Left lung (tissue), 10 donors: Measurements from ENCODE around the gene SLC1A7. TPM values are rescaled to one million over a fixed set of nuclear protein-coding genes. Genes with fewer than 3 reads are reported as not detected.
A peak's percentile ranks its signal among the peaks of the same experiment; 100 is the strongest.

Experiments used
- ATAC-seq: fragments of 200-7000 bp; cut with Tn5 transposase; one replicate; pipeline ENCODE4 v1.9.1; 2020; ENCODE audit warnings: moderate library complexity
- DNase-seq, 4 donors: peaks; one replicate each; pipeline ENCODE4 v3.0.0-alpha.2; 2013 to 2020
- H3K27ac ChIP-seq, 2 donors: fragments of 200-600 bp; sonication (generic) in 1 of 2; one replicate each; pipeline versions ENCODE4 v1.5.0 to v1.8.0; 2020 to 2021
- H3K27me3 ChIP-seq, 2 donors: fragments of 200-600 bp; sonication (generic) in 1 of 2; one replicate each; pipeline versions ENCODE4 v1.5.0 to v1.8.0; 2020 to 2021
- H3K36me3 ChIP-seq, 2 donors: fragments of 200-600 bp; sonication (generic) in 1 of 2; one replicate each; pipeline versions ENCODE4 v1.5.0 to v1.8.0; 2020 to 2021
- H3K4me1 ChIP-seq, 2 donors: fragments of 200-600 bp; one replicate each; pipeline ENCODE4 v1.8.0; 2021
- H3K4me3 ChIP-seq, 2 donors: fragments of 200-600 bp; sonication (generic) in 1 of 2; one replicate each; pipeline versions ENCODE4 v1.5.0 to v1.8.0; 2020 to 2021; ENCODE audit warnings: mild to moderate bottlenecking in 1 of 2
- H3K9me3 ChIP-seq, 2 donors: fragments of 200-600 bp; sonication (generic) in 1 of 2; one replicate each; pipeline versions ENCODE4 v1.5.0 to v1.8.0; 2020 to 2021
- CTCF ChIP-seq, 2 donors: fragments of 200-600 bp; sonication (generic) in 1 of 2; IDR thresholded peaks; one replicate each; pipeline versions ENCODE4 v1.5.0 to v1.8.0; 2021; ENCODE audit warnings: antibody characterized with exemption in 2 of 2
- intact Hi-C, 2 donors: fragments of 100-400 bp; cut with DNase I; formaldehyde crosslinking; loops; one replicate each; pipeline versions ENCODE4 v1.11.2 to v1.14.2; 2022
- polyA plus RNA-seq, 6 donors: library from polyadenylated mRNA; unstranded; fragments of 120-200 nt; gene quantifications; one replicate each; pipeline ENCODE4 v1.2.1, GENCODE V29; 2013; ENCODE audit not compliant: insufficient read length in 6 of 6
- total RNA-seq, 2 donors: library from RNA; stranded (reverse); fragmentation: NEBNext Ultra II Directional; extraction: Animal tissue kit (Norgen Biotek cat#: 25700); gene quantifications; one replicate each; pipeline ENCODE4 v1.2.1, GENCODE V29; 2021
- donor health status: DM: no; HTN: yes; CAD: no.
- donor health status: DM: no; HTN: no; CAD: no.

SLC1A7 gene
- total and polyA plus RNA-seq, 8 donors = 0.38 to 1.2 (median 0.56) TPM

DNA sequence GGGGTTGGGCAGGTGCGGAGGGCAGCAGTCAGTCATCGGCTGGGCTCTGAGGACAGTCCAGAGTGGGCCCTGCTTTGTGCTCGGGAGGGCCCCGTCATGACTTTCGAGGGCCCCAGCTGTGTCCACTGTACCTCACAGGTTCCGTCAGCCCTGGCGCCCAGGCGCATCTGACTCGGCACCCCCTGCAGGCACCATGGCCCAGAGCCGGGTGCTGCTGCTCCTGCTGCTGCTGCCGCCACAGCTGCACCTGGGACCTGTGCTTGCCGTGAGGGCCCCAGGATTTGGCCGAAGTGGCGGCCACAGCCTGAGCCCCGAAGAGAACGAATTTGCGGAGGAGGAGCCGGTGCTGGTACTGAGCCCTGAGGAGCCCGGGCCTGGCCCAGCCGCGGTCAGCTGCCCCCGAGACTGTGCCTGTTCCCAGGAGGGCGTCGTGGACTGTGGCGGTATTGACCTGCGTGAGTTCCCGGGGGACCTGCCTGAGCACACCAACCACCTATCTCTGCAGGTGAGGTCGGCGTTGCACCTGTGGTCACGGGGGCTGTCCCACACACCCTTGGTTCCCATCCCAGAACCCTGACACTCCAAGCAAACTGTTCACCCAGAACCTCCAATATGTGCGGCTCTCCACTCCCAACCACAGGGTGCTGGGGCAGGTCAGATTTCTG is 72.6 kb downstream of the SLC1A7 start:
- Histone ChIP-seq H3K27ac (no peak overlapping the region), H3K4me3 (no peak overlapping the region), H3K27me3 (no peaks in the 10 kb centered on the region), H3K9me3 (no peaks in the 10 kb centered on the region), H3K4me1 (no peaks in the 10 kb centered on the region), H3K36me3 (no peaks in the 10 kb centered on the region)
- TF ChIP-seq CTCF (IDR thresholded peaks at IDR 0.05) = no peak
- DNase-seq = peak in 2 of 4 donors; percentile 29 to 70
- intact Hi-C loops = no loop called here
- ATAC-seq = no peak

- H3K4me1 ChIP-seq = no peaks in the 10 kb centered on the region
- no peak for ATAC-seq
- H3K27me3 ChIP-seq = no peaks in the 10 kb centered on the region
- H3K4me3 ChIP-seq = no peak overlapping the region
- no peak for TF ChIP-seq CTCF (IDR thresholded peaks at IDR 0.05)
- DNase-seq = peak in 1 of 4 donors; percentile 49
- H3K27ac ChIP-seq = no peak overlapping the region
- H3K9me3 ChIP-seq = no peaks in the 10 kb centered on the region
- intact Hi-C loops = no loop called here
- H3K36me3 ChIP-seq = no peaks in the 10 kb centered on the region
Observed at GRCh38 chr1:53069265-53069662, 73.2 kb downstream of the SLC1A7 start.

DNA sequence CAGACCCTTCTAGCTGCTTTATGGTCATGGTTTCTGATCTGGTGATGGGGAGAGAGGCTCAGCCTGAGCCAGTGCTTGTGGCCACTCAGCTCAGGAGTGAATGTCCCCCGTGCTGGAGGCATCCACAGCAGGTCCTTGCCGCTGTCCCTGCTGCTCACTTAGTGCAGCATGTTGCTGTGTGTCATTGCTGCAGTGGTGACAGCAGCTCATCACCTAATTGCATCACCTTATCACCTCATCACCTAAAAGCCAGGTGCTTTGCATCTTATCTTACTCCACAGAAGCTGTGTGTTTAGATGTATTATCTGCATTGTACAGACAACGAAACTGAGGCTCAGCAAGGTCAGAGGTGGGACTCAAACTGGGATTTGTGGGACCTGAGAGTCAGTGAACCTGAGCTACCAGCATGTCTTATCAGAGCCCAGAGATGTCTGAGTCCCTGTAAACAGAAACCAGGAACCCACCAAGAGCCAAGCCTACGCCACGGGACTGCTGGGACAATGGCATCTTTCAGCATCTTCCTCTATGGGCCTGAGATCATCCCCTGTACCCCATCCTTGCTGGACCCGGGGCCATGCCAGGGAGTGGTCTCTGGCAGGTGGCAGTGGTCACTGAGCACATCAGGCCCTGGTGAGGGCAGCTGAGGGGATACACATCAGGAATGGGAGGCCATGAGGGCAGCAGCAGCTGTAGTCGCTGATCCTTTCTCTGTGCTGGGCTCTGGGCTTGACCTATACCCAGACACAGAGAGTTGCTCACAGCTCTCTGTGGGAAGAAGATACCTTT is 73.9 kb downstream of the SLC1A7 start:
- H3K4me1 ChIP-seq = no peaks in the 10 kb centered on the region
- no peaks in the 10 kb centered on the region for H3K9me3 ChIP-seq
- peaks cover 4 to 7% of the 10 kb centered on the region in 2 donors for H3K27me3 ChIP-seq
- no peak for TF ChIP-seq CTCF (IDR thresholded peaks at IDR 0.05)
- no peak overlapping the region for H3K27ac ChIP-seq
- DNase-seq = peak in 2 of 4 donors; percentile 22 to 31
- intact Hi-C loops = no loop called here
- no peak for ATAC-seq
- no peak overlapping the region for H3K4me3 ChIP-seq
- H3K36me3 ChIP-seq = no peaks in the 10 kb centered on the region

DNA sequence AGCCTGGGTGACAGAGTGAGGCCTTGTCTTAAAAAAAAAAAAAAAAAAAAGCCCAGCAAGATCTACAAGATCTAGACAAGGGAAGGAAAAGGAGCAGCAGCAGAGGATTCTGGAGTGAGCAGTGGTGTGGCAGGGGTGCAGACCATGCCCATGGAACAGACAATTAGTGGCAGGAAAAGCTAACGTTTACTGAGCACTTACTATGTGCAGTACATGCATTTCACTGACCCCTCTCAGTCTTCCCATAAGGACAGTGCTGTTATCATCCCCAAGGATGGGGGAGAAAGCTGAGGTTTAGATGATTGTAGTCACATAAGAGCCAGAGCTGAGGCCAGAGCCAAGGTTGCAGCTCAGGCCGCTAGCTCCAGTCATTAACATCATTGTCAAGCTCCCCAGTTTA is 74.6 kb downstream of the SLC1A7 start:
- H3K36me3 ChIP-seq = no peaks in the 10 kb centered on the region
- peaks cover 9 to 14% of the 10 kb centered on the region in 2 donors for H3K27me3 ChIP-seq
- H3K9me3 ChIP-seq = no peaks in the 10 kb centered on the region
- intact Hi-C loops = no loop called here
- no peak overlapping the region for H3K27ac ChIP-seq
- DNase-seq (no peak), ATAC-seq (no peak)
- TF ChIP-seq CTCF (IDR thresholded peaks at IDR 0.05) = no peak
- no peak overlapping the region for H3K4me3 ChIP-seq
- peaks cover 0 to 2% of the 10 kb centered on the region in 2 donors for H3K4me1 ChIP-seq
